PC-3 (cell line): ENCODE data around the gene PDGFB. TPM values are rescaled to one million over a fixed set of nuclear protein-coding genes. Genes with fewer than 3 reads are reported as not detected.

Experiments used
- ATAC-seq: fragments of 200-7000 bp; cut with Tn5 transposase; 2 replicates; pipeline ENCODE4 v1.9.1; 2020; ENCODE audit warnings: mild to moderate bottlenecking, moderate library complexity
- BruUV-seq: library from RNA; stranded (reverse); fragments of 400-500 nt; replicated peaks from 2 replicates; lab custom pipeline; 2021; lab: Mats Ljungman, UMichigan
- CTCF ChIA-PET: fragments of 300-600 bp; sonication (Branson Sonifier 250); formaldehyde crosslinking; loops from one replicate; lab custom pipeline; 2022; ENCODE audit warnings: antibody characterized with exemption; lab: Charles Lee
- POLR2A ChIA-PET: fragments of 300-600 bp; sonication (Branson Sonifier 250); formaldehyde crosslinking; loops from one replicate; lab custom pipeline; 2022; ENCODE audit warnings: antibody characterized with exemption; ENCODE audit not compliant: unreplicated experiment; lab: Charles Lee
- DNase-seq: peaks from one replicate; pipeline ENCODE4 v3.0.0-alpha.2; 2015
- H2AFZ ChIP-seq: fragments of 300-600 bp; sonication (generic); 2 replicates; pipeline ENCODE4 v1.6.0; 2016; ENCODE audit warnings: antibody characterized with exemption, low read length
- H3F3A ChIP-seq: fragments of 300-600 bp; sonication (generic); one replicate; pipeline ENCODE4 v1.6.0; 2017; ENCODE audit warnings: antibody characterized with exemption, low read length, control low read depth, mild to moderate bottlenecking; ENCODE audit not compliant: unreplicated experiment
- H3K27ac ChIP-seq: fragments of 300-600 bp; sonication (generic); 2 replicates; pipeline ENCODE4 v1.5.1; 2016; ENCODE audit warnings: mild to moderate bottlenecking, low read length
- H3K27me3 ChIP-seq: fragments of 300-600 bp; sonication (generic); 2 replicates; pipeline ENCODE4 v1.6.1; 2016; ENCODE audit warnings: low read length, mixed read lengths
- H3K36me3 ChIP-seq: fragments of 300-600 bp; sonication (generic); 2 replicates; pipeline ENCODE4 v1.6.1; 2016; ENCODE audit warnings: low read depth, mixed run types, low read length, mixed read lengths
- H3K4me1 ChIP-seq: fragments of 300-600 bp; sonication (generic); 2 replicates; pipeline ENCODE4 v1.5.1; 2016; ENCODE audit warnings: low read length; ENCODE audit not compliant: insufficient read depth
- H3K4me2 ChIP-seq: fragments of 300-600 bp; sonication (generic); 2 replicates; pipeline ENCODE4 v1.6.0; 2016; ENCODE audit warnings: low read length
- H3K4me3 ChIP-seq: fragments of 300-600 bp; sonication (generic); 2 replicates; pipeline ENCODE4 v1.5.1; 2016; ENCODE audit warnings: mild to moderate bottlenecking, low read length, mixed read lengths
- H3K79me2 ChIP-seq: fragments of 300-600 bp; sonication (generic); 2 replicates; pipeline ENCODE4 v1.6.1; 2017; ENCODE audit warnings: low read length, mixed read lengths
- H3K9ac ChIP-seq: fragments of 300-600 bp; sonication (generic); 2 replicates; pipeline ENCODE4 v1.6.0; 2016; ENCODE audit warnings: mild to moderate bottlenecking, low read length
- H3K9me2 ChIP-seq: fragments of 300-600 bp; sonication (generic); replicated peaks from 2 replicates; pipeline ENCODE4 v1.6.1; 2016; ENCODE audit warnings: mixed run types, low read length, mixed read lengths
- H3K9me3 ChIP-seq: fragments of 300-600 bp; sonication (generic); 2 replicates; pipeline ENCODE4 v1.6.1; 2016; ENCODE audit warnings: low read length, mixed read lengths
- H4K20me1 ChIP-seq: fragments of 300-600 bp; sonication (generic); 2 replicates; pipeline ENCODE4 v1.6.1; 2016; ENCODE audit warnings: low read length, mixed read lengths
- CTCF ChIP-seq: fragments of 300-600 bp; sonication (generic); conservative IDR thresholded peaks from 2 replicates; pipeline ENCODE4 v1.5.1; 2017; ENCODE audit warnings: antibody characterized with exemption, low read depth, mild to moderate bottlenecking, low read length
- EZH2 ChIP-seq: fragments of 300-600 bp; sonication (generic); IDR thresholded peaks from one replicate; pipeline ENCODE4 v1.6.1; 2017; ENCODE audit warnings: antibody characterized with exemption, mild to moderate bottlenecking, low read length; ENCODE audit not compliant: unreplicated experiment
- EZH2phosphoT487 ChIP-seq: fragments of 300-600 bp; sonication (generic); IDR thresholded peaks from 2 replicates; pipeline ENCODE4 v1.6.1; 2018; ENCODE audit warnings: mild to moderate bottlenecking, antibody characterized with exemption, low read length, borderline replicate concordance
- intact Hi-C: fragments of 100-400 bp; cut with micrococcal nuclease; formaldehyde crosslinking; loops from 2 replicates; pipeline ENCODE4 v1.9.0; 2023
- total RNA-seq: library from RNA; depleted of rRNA; stranded (reverse); fragments of >200 nt; gene quantifications from 2 replicates; pipeline ENCODE4 v1.2.3, GENCODE V29; 2014

PDGFB gene
- total RNA-seq, 1 experiment from 2014 or later: 33.1 TPM

GRCh38 chr22:39175353-39176142 lies 69.2 kb downstream of the PDGFB start:
- peaks cover 4% of the 10 kb centered on the region for H3F3A ChIP-seq
- CTCF ChIA-PET: interaction anchor here (1.0 kb wide), 1 partner anchor 136 kb away, joined by 4 read pairs; no protein-coding TSS in a partner anchor
- no peaks in the 10 kb centered on the region for H3K27me3 ChIP-seq
- no peak for TF ChIP-seq EZH2phosphoT487
- no peak for TF ChIP-seq CTCF
- no peak for TF ChIP-seq EZH2
- peak overlapping the region; percentile 59 for H3K4me2 ChIP-seq
- ATAC-seq (peak; percentile 3), DNase-seq (peak; percentile 2)
- TSS peak; percentile 13 for BruUV-seq
- peak overlapping the region; percentile 77 for H3K27ac ChIP-seq
- intact Hi-C loops: loop anchor here (2.0 kb wide), 2 partner anchors 39 to 77 kb away; no protein-coding TSS in a partner anchor
- POLR2A ChIA-PET: interaction anchor here (0.6 kb wide), 1 partner anchor 479 kb away, joined by 6 read pairs; no protein-coding TSS in a partner anchor
- no peak overlapping the region for H3K9ac ChIP-seq
- peaks cover 63% of the 10 kb centered on the region for H3K4me1 ChIP-seq
- no peaks in the 10 kb centered on the region for H3K36me3 ChIP-seq
- no peaks in the 10 kb centered on the region for H3K9me2 ChIP-seq
- H2AFZ ChIP-seq: no peak overlapping the region
- H3K9me3 ChIP-seq: no peaks in the 10 kb centered on the region
- no peaks in the 10 kb centered on the region for H3K79me2 ChIP-seq
- H3K4me3 ChIP-seq: no peak overlapping the region
- no peaks in the 10 kb centered on the region for H4K20me1 ChIP-seq

GRCh38 chr22:39174498-39175352 lies 70.1 kb downstream of the PDGFB start:
- no peaks in the 10 kb centered on the region for H4K20me1 ChIP-seq
- no peaks in the 10 kb centered on the region for H3K9me3 ChIP-seq
- H3K9ac ChIP-seq: peak overlapping the region; percentile 41; the same call in 1 of the 2 replicates
- BruUV-seq: no TSS peak
- no peak overlapping the region for H3K4me3 ChIP-seq
- ChIA-PET CTCF (no interaction called here), POLR2A (interaction anchor here (0.6 kb wide), 3 partner anchors 40 to 478 kb away, joined by 3 to 6 read pairs (median 3); no protein-coding TSS in a partner anchor)
- H3K9me2 ChIP-seq: no peaks in the 10 kb centered on the region
- no peaks in the 10 kb centered on the region for H3K79me2 ChIP-seq
- no peaks in the 10 kb centered on the region for H3K36me3 ChIP-seq
- ATAC-seq: peak; percentile 32
- no peak for TF ChIP-seq EZH2phosphoT487
- TF ChIP-seq CTCF: peak; percentile 21; the same call in 1 of the 2 replicates
- intact Hi-C loops: loop anchor here (2.0 kb wide), 2 partner anchors 40 to 78 kb away; no protein-coding TSS in a partner anchor
- H3K27me3 ChIP-seq: no peaks in the 10 kb centered on the region
- H3K4me2 ChIP-seq: peak overlapping the region; percentile 59
- H3F3A ChIP-seq: peaks cover 4% of the 10 kb centered on the region
- no peak overlapping the region for H2AFZ ChIP-seq
- peak overlapping the region; percentile 77 for H3K27ac ChIP-seq
- peak; percentile 81 for DNase-seq
- H3K4me1 ChIP-seq: peaks cover 63% of the 10 kb centered on the region
